ENCODE results near the gene PRAMEF9.
"Not testable (repeated sequence)": the region's sequence is repeated elsewhere in the genome, so short reads cannot be mapped to it uniquely, and the experiment has no call there.

PRAMEF9 gene

GRCh38 chr1:13171548-13171947 lies at the start of gene PRAMEF9:
TSS of gene PRAMEF9 (plus strand) at chr1:13171848. CDS start at chr1:13175281, 3,433 bp downstream.
- in situ Hi-C loops (cut with MboI; ENCODE audit: low sequenced_read_pairs), result not testable (repeated sequence)

GRCh38 chr1:13155909-13156308 lies 15.7 kb upstream of the PRAMEF9 start, which contains the start of gene PRAMEF26:
TSS of gene PRAMEF26 (minus strand) at chr1:13156009. CDS start at chr1:13153095, 2,914 bp downstream.
- in situ Hi-C loops (cut with MboI; ENCODE audit: low sequenced_read_pairs), result not testable (repeated sequence)

GRCh38 chr1:13165531-13165930 lies 6.1 kb upstream of the PRAMEF9 start, which contains the start of gene HNRNPCL4:
TSS of gene HNRNPCL4 (minus strand) at chr1:13165631. CDS start at chr1:13165467, 164 bp downstream.
- in situ Hi-C loops (cut with MboI; ENCODE audit: low sequenced_read_pairs), result not testable (repeated sequence)

GRCh38 chr1:13201309-13201708 lies 29.7 kb downstream of the PRAMEF9 start, which contains the start of gene PRAMEF13:
TSS of gene PRAMEF13 (minus strand) at chr1:13201409. CDS start at chr1:13199589, 1,820 bp downstream.
- in situ Hi-C loops (cut with MboI; ENCODE audit: low sequenced_read_pairs), result not testable (repeated sequence)

- in situ Hi-C loops (cut with MboI; ENCODE audit: low sequenced_read_pairs), result not testable (repeated sequence)
Measured at GRCh38 chr1:13208712-13209111, 37.1 kb downstream of the PRAMEF9 start.

GRCh38 chr1:13216619-13217018 lies 45.0 kb downstream of the PRAMEF9 start:
- in situ Hi-C loops (cut with MboI; ENCODE audit: low sequenced_read_pairs), result not testable (repeated sequence)

GRCh38 chr1:13219203-13219602 lies 47.6 kb downstream of the PRAMEF9 start:
- in situ Hi-C loops (cut with MboI; ENCODE audit: low sequenced_read_pairs), result not testable (repeated sequence)

GRCh38 chr1:13222788-13223187 lies 51.1 kb downstream of the PRAMEF9 start:
- in situ Hi-C loops (cut with MboI; ENCODE audit: low sequenced_read_pairs), result not testable (repeated sequence)

- in situ Hi-C loops (cut with MboI; ENCODE audit: low sequenced_read_pairs), result no loop called here
Measured at GRCh38 chr1:13224480-13225060, 52.9 kb downstream of the PRAMEF9 start.

GRCh38 chr1:13225675-13226204 lies 54.1 kb downstream of the PRAMEF9 start, which contains the start of gene PRAMEF18:
TSS of gene PRAMEF18 (minus strand) at chr1:13226154. CDS start at chr1:13226106, 48 bp downstream.
- in situ Hi-C loops (cut with MboI; ENCODE audit: low sequenced_read_pairs), result not testable (repeated sequence)

GRCh38 chr1:13227271-13228055 lies 55.8 kb downstream of the PRAMEF9 start:
- in situ Hi-C loops (cut with MboI; ENCODE audit: low sequenced_read_pairs), result not testable (repeated sequence)

GRCh38 chr1:13228343-13228781 lies 56.7 kb downstream of the PRAMEF9 start:
- in situ Hi-C loops (cut with MboI; ENCODE audit: low sequenced_read_pairs), result no loop called here

Measured in HL-60/S4 (cell line).